Lower lobe of right lung (tissue), 2 donors: ENCODE results near the gene TSACC. TPM values are rescaled to one million over a fixed set of nuclear protein-coding genes. Genes with fewer than 3 reads are reported as not detected.
A peak's percentile ranks its signal among the peaks of the same experiment; 100 is the strongest.

ENCODE experiments used
- ATAC-seq, 2 donors: fragments of 200-7000 bp; cut with Tn5 transposase; one replicate each; pipeline ENCODE4 v1.9.1; 2020 to 2022; ENCODE audit warnings: mild to moderate bottlenecking in 2 of 2, moderate library complexity in 2 of 2
- DNase-seq: peaks from one replicate; pipeline ENCODE4 v3.0.0-alpha.2; 2020
- H3K27ac ChIP-seq: fragments of 200-600 bp; one replicate; pipeline ENCODE4 v1.8.0; 2022
- H3K27me3 ChIP-seq: fragments of 200-600 bp; one replicate; pipeline ENCODE4 v1.8.0; 2022; ENCODE audit warnings: low read depth
- H3K36me3 ChIP-seq: fragments of 200-600 bp; one replicate; pipeline ENCODE4 v1.8.0; 2022; ENCODE audit warnings: mild to moderate bottlenecking
- H3K4me1 ChIP-seq: fragments of 200-600 bp; one replicate; pipeline ENCODE4 v1.8.0; 2022
- H3K4me3 ChIP-seq: fragments of 200-600 bp; one replicate; pipeline ENCODE4 v1.8.0; 2022; ENCODE audit warnings: mild to moderate bottlenecking
- H3K9me3 ChIP-seq: fragments of 200-600 bp; one replicate; pipeline ENCODE4 v1.8.0; 2022
- intact Hi-C: fragments of 100-400 bp; cut with DNase I; formaldehyde crosslinking; loops from one replicate; pipeline ENCODE4 v1.11.0; 2022
- total RNA-seq: library from RNA; stranded (reverse); fragmentation: NEBNext Ultra II Directional; extraction: Animal tissue kit (Norgen Biotek cat#: 25700); gene quantifications from one replicate; pipeline ENCODE4 v1.2.1, GENCODE V29; 2021
- TF ChIP-seq, protein P1 (sequence below): fragments of 200-600 bp; IDR thresholded peaks from one replicate; pipeline ENCODE4 v1.8.0; 2022; ENCODE audit warnings: antibody characterized with exemption, mild to moderate bottlenecking
- donor health status: DM: no; HTN: yes; CAD: no; lungs with severe emphysema.

Gene TSACC
- total RNA-seq, 1 donor from 2014 or later, result not detected

DNA sequence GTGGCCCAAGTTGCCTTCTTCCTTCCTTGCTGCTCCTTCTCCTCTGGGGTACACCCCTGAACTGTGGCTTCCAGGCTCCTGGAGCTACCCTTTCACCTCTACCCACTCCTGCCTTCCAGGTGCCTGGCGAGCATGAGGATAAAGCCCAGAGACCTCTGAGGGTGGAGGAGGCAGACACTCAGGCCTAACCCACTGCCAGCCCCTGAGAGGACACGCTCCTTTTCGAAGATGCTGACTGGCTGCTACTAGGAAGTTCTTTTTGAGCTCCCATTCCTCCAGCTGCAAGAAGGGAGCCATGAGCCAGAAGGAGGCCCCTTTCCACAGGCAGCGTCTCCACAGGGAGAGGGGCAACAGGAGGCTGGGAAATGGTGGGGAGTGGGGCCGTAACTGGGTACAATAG is 46.3 kb downstream of the TSACC start:
- H3K27ac ChIP-seq, result no peak overlapping the region
- intact Hi-C loops, result loop anchor here (5.0 kb wide), 1 partner anchor 63 kb away; no protein-coding TSS in a partner anchor
- H3K27me3 ChIP-seq, result peaks cover 38% of the 10 kb centered on the region
- no peak overlapping the region for H3K4me3 ChIP-seq
- no peaks in the 10 kb centered on the region for H3K36me3 ChIP-seq
- DNase-seq (no peak), ATAC-seq (no peak)
- TF ChIP-seq, protein P1, sequence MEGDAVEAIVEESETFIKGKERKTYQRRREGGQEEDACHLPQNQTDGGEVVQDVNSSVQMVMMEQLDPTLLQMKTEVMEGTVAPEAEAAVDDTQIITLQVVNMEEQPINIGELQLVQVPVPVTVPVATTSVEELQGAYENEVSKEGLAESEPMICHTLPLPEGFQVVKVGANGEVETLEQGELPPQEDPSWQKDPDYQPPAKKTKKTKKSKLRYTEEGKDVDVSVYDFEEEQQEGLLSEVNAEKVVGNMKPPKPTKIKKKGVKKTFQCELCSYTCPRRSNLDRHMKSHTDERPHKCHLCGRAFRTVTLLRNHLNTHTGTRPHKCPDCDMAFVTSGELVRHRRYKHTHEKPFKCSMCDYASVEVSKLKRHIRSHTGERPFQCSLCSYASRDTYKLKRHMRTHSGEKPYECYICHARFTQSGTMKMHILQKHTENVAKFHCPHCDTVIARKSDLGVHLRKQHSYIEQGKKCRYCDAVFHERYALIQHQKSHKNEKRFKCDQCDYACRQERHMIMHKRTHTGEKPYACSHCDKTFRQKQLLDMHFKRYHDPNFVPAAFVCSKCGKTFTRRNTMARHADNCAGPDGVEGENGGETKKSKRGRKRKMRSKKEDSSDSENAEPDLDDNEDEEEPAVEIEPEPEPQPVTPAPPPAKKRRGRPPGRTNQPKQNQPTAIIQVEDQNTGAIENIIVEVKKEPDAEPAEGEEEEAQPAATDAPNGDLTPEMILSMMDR, result no peak
- H3K4me1 ChIP-seq, result no peaks in the 10 kb centered on the region
- no peaks in the 10 kb centered on the region for H3K9me3 ChIP-seq

DNA sequence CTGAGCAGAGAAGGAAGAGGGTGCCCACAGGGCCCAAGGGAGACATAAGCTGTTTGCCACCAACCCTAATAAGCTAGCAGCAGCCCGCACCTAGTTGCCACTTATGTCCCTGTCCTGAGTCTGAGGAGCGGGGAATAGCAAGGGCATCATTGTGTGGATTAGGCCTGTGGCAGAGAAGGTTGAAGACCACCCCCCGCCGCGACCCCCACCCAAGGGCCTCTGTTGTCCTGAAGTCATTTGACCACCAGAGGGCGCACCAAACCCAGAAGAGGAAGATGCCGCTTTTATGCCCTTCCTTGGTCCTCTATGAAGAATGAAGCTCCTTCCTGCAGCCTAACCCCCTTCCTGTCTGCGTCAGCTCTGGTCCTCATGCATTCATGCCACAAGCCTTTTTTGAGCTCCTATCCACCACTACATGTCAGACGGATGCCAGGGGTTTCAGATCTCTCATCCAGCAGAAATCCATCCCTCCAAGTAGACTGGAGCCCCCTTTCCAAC is 47.3 kb downstream of the TSACC start:
- TF ChIP-seq, protein P1, result peak; percentile 82
- Histone ChIP-seq H3K27ac (no peak overlapping the region), H3K9me3 (no peaks in the 10 kb centered on the region), H3K4me1 (no peaks in the 10 kb centered on the region), H3K4me3 (no peak overlapping the region), H3K36me3 (no peaks in the 10 kb centered on the region), H3K27me3 (peaks cover 48% of the 10 kb centered on the region)
- peak; percentile 61 for DNase-seq
- ATAC-seq, result peak; percentile 49 to 54
- intact Hi-C loops, result loop anchor here (5.0 kb wide), 1 partner anchor 62 kb away; no protein-coding TSS in a partner anchor

DNA sequence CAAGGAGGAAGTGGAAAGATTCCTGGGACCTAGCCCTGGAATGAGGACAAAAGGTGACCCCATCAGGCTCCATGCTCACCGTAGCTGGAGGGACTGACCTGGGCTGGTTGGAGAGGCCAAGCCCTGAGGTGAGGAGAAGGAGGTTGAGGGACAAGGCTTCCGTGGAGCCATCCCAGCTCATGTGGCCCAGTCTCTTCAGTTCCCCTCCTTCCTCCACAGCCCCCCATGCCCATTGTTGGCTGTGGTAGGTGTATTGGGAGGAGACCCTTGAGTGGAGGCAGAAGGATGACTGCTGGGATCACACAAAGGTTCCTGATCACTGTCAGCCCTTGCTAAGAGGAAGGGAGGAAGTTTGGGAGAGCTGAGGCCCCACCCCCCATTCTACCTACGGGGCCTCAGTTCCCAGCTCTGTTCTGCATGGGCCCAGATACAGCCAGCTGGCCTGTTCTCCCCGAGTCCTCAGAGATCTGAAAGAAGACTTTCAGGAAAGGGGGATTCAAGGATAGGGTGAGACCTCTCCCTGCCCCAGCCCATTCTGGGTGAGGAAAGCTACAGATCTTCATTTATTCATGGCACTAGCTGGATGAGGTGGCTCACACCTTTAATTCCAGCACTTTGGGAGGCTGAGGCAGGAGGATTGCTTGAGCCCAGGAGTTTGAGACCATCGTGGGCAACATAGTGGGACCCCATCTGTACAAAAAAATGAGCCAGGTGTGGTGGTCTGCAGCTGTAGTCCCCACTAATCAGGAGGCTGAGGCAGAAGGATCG is 48.0 kb downstream of the TSACC start:
- H3K36me3 ChIP-seq, result no peaks in the 10 kb centered on the region
- H3K4me3 ChIP-seq, result no peak overlapping the region
- no peaks in the 10 kb centered on the region for H3K9me3 ChIP-seq
- H3K4me1 ChIP-seq, result no peaks in the 10 kb centered on the region
- DNase-seq, result no peak
- TF ChIP-seq, protein P1, result no peak
- intact Hi-C loops, result loop anchor here (5.0 kb wide), 1 partner anchor 61 kb away; no protein-coding TSS in a partner anchor
- peaks cover 55% of the 10 kb centered on the region for H3K27me3 ChIP-seq
- no peak overlapping the region for H3K27ac ChIP-seq
- ATAC-seq, result no peak

DNA sequence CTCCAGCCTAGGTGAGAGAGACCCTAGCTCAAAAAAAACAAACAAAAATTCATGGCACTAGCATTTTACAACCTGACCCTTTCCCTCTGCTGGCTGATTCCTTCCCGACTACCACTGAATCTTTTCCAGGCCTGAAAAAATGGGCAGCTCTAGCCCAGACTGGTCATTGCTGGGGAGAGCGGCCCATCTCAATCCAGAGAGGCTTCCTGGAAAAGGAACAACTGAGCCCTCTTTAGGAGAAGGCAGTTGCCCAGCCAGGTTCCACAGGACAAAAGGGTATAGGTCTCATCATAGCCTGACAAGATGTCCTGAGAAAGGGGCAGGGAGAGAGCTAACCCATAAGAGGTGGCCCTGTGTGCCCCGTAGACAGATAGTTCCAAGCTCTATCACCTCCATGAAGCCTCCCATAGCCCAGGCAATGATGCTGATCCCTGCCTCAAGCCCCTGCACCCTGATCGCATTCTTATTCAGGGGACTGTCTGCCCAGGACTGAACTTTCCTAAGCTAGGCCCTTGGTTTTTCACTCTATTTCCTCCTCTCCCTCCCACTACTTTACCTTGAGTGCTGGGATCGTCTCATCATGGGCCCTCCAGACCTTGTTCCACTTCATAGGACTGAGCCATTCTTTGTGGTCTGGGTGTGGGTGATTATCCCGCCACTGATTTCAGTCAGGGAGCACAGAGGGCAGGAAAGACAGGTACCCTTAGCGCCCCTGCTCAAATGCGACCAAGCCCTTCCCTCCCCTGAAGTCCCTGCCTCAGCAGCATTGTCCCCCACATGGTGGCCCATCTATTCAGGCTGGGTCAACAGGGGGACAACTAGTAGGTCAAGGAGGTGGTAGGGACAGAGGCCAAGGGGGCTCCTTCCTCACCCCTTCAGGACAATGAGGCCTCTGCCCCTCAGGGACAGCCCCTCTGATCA is 48.9 kb downstream of the TSACC start:
- Histone ChIP-seq H3K27ac (no peak overlapping the region), H3K36me3 (no peaks in the 10 kb centered on the region), H3K9me3 (no peaks in the 10 kb centered on the region), H3K4me3 (no peak overlapping the region), H3K27me3 (peaks cover 63% of the 10 kb centered on the region), H3K4me1 (no peaks in the 10 kb centered on the region)
- intact Hi-C loops, result loop anchor here (5.0 kb wide), 1 partner anchor 60 kb away; no protein-coding TSS in a partner anchor
- no peak for ATAC-seq
- TF ChIP-seq, protein P1, result no peak
- DNase-seq, result no peak

DNA sequence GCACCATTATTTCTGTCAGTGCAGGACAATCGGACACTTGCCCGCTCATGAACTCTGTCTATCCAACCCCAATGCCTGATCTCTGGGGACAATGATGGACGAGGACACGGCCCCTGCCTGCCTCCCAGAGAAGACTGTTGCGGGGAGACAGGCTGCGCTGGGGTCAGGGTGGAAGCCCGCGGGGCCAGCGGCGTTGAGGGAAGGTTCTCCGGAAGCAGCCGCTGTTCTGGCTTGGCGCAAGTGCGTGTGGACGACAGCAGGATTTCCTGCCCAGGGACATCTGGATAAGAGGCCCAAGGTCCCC is 49.5 kb downstream of the TSACC start:
- H3K36me3 ChIP-seq, result no peaks in the 10 kb centered on the region
- intact Hi-C loops, result loop anchor here (5.0 kb wide), 1 partner anchor 59 kb away; no protein-coding TSS in a partner anchor
- H3K27ac ChIP-seq, result no peak overlapping the region
- ATAC-seq (no peak), DNase-seq (no peak)
- H3K4me3 ChIP-seq, result no peak overlapping the region
- H3K27me3 ChIP-seq, result peaks cover 63% of the 10 kb centered on the region
- no peaks in the 10 kb centered on the region for H3K9me3 ChIP-seq
- TF ChIP-seq, protein P1, result no peak
- H3K4me1 ChIP-seq, result no peaks in the 10 kb centered on the region
